Heart left ventricle (tissue), 13 donors: Measurements from ENCODE around the gene DTX2.

Source experiments
- POLR2A ChIP-seq, 2 donors: fragments of 450-650 bp; IDR thresholded peaks; one replicate each; pipeline ENCODE4 v1.6.1; 2017; ENCODE audit warnings: antibody characterized with exemption in 2 of 2, mild to moderate bottlenecking in 2 of 2, moderate library complexity in 2 of 2
- TF ChIP-seq, protein P1 (sequence below), 12 donors: fragments of 200-600 bp; sonication (generic) in 4 of 12; IDR thresholded peaks; one replicate each; pipeline versions ENCODE4 v1.5.0 to v1.8.0; 2018 to 2022; ENCODE audit warnings: antibody characterized with exemption in 12 of 12, mild to moderate bottlenecking in 5 of 12
- donor health status: ischemic (EF 13 %, LVEDD 7.1; RV severe dilation, severe dysfunction).
- donor health status: DM: no; HTN: yes; CAD: no.
- donor health status: DM: no; HTN: no; CAD: no.
- donor health status: ischemic (EF 25% LVEDD 6.9; RV normal size, moderate dysfunction).
- donor health status: ischemic (EF 25% LVEDD 5.7; RV mildly dilated, moderate dysfunction).
- donor health status: ischemic (EF 35%, LVEDD 5.7; RV mildly dilated, moderate dysfunction).
- donor health status: nonischemic (EF 11% LVEDD 7.7; RV severe dilation, severe dysfunction).
- donor health status: DM: yes; HTN: yes; CAD: no.
- donor health status: PGD.
- donor health status: ischemic (EF 29% LVEDD 5.4; RV normal size, mild dysfunction).
- donor health status: nonischemic (EF 23%, LVEDD 6.1; RV moderate dilation, normal function).

DNA sequence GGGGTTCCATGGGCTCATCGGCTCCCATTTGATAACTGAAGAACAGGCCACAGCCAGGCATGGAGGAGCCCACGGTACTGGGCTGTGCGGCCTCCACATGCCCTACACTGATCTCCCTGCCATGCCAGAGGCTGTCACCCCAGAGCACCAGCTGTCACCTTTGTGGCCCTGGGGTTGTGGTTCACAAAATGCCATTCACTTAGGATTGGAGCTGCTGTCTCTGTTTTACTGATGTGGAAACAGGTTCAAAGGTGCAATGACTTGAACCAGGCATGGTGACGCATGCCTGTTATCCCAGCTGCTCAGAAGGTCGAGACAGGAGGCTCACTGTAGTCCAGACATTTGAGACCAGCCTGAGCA is 44.6 kb downstream of the DTX2 start:
- no peak for TF ChIP-seq POLR2A (IDR thresholded peaks at IDR 0.05)
- TF ChIP-seq, protein P1, sequence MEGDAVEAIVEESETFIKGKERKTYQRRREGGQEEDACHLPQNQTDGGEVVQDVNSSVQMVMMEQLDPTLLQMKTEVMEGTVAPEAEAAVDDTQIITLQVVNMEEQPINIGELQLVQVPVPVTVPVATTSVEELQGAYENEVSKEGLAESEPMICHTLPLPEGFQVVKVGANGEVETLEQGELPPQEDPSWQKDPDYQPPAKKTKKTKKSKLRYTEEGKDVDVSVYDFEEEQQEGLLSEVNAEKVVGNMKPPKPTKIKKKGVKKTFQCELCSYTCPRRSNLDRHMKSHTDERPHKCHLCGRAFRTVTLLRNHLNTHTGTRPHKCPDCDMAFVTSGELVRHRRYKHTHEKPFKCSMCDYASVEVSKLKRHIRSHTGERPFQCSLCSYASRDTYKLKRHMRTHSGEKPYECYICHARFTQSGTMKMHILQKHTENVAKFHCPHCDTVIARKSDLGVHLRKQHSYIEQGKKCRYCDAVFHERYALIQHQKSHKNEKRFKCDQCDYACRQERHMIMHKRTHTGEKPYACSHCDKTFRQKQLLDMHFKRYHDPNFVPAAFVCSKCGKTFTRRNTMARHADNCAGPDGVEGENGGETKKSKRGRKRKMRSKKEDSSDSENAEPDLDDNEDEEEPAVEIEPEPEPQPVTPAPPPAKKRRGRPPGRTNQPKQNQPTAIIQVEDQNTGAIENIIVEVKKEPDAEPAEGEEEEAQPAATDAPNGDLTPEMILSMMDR (IDR thresholded peaks at IDR 0.05), result no peak
